GM19468 (cell line): ENCODE results near the gene EI24.
A peak's percentile ranks its signal among the peaks of the same experiment; 100 is the strongest.
"Not testable (repeated sequence)": the region's sequence is repeated elsewhere in the genome, so short reads cannot be mapped to it uniquely, and the experiment has no call there.

Experiments used
- ATAC-seq: cut with Tn5 transposase; IDR thresholded peaks from one replicate; pipeline ENCODE4 v1.9.1; 2021; ENCODE audit warnings: mild to moderate bottlenecking, moderate library complexity, moderate number of reproducible peaks; ENCODE audit not compliant: unreplicated experiment; ENCODE audit errors: extremely low read depth

EI24 gene

GRCh38 chr11:125568970-125569914 lies at the start of gene EI24:
Gene EI24, plus strand, starts transcription at chr11:125569477. Its CDS starts 3,051 bp downstream, at chr11:125572528.
- ATAC-seq = peak; percentile 99

DNA sequence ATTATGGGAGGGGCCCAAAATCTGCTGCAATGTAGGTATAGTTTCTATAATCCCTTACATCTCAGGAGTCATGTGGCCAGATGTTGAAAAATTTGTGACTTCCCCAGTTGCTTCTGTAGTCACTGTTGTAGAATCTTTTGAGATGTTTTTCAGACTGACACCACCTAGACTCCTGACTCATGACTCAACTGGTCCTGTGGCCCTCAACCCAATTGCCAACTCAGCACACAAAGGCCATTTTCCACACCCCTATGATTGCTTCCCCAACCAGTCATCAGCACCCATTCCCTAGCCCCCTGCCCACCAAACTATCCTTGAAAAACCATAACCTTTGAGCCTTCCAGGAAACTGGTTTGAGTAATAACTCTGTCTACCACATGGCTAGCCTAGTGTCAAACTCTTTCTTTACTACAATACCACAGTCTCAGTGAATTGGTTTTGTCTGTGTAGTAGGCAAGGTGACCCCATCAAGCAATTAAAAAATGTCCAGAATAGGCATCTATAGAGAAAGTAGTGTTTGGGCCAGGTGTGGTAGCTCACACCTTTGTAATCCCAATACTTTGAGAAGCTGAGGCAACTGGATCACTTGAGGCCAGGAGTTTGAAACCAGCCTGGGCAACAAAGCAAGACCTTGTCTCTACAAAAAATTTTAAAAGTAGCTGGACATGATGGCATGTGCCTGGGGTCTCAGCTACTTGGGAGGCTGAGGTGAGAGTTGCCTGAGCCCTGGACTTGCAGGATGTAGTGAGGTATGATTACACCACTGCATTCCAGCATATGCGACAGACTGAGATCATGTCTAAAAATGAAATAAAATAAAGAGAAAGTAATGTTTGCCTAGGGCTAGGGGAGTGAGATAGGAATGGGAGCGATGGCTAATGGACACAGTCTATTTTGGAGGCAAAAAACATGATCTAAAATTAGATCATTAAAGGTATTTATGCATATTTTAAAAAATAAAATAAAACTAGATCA lies 49.1 kb upstream of the EI24 start:
- ATAC-seq = no peak

GRCh38 chr11:125525303-125525702 lies 44.0 kb upstream of the EI24 start:
- no peak for ATAC-seq

- ATAC-seq = no peak
These were observed 36.6 kb upstream of the EI24 start for GRCh38 chr11:125532668-125533067.

GRCh38 chr11:125535585-125535984 lies 33.7 kb upstream of the EI24 start:
- no peak for ATAC-seq

- not testable (repeated sequence) for ATAC-seq
These were observed 32.4 kb upstream of the EI24 start for GRCh38 chr11:125536834-125537233.

DNA sequence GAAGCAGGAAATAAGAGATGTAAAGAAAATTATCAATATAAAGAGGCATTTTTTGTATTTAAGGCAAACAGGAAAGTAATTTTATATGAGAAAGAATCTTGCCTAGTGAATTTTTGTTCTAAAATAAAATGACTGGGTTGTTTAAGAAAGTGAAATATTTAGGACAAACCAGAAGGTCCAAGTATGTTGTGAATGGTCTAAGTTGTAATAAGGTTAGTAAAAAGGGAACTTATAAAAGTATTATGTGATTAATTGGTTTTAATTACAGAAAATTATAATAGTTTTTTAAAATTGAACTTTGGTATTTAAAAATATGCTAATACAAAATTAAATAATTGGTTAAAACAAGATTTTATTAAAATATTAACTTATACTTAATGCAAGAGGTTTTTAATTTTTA lies 26.6 kb upstream of the EI24 start:
- ATAC-seq = no peak

DNA sequence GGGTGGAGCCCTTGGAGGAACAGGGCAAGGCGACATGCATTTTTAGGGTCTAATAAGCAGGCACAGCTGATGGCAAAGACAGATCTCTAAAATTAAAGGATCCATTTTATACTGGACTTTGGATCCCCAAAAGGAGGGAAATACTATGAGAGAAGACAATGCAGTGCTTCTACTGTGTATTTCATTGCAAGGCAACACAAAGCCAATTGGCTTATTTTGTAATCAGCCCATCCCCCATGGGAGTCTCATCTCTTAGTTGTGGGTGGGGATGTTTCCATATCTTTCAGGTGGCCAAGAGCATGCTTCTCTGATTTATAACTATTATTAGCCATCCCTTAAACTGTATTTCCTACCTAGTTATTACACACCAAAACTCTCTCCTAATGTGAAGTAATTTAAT lies 18.5 kb upstream of the EI24 start:
- no peak for ATAC-seq

- no peak for ATAC-seq
These were observed 17.4 kb upstream of the EI24 start for GRCh38 chr11:125551835-125552342.

- ATAC-seq = no peak
These were observed 16.4 kb upstream of the EI24 start for GRCh38 chr11:125552927-125553326.

DNA sequence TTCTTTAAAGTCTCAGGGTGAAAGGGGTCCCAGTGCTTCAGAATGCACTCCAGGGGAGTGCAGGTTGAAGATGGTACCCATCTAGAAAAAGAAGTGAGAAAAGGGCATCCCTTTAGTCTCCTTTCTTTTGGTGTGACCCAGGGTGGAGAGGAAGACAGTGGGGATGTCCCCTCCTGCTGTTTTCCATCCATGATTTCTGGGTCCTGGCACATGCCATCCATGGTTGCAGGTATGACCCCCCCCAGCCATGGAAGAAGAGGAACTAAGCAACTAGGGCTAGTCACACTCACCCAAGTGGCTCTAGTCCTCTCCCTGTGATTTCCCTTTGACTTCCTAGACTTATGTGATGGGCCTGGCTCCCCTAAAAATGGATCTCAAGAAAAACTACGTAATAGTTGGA lies 15.9 kb upstream of the EI24 start:
- ATAC-seq = no peak

GRCh38 chr11:125554038-125554437 lies 15.2 kb upstream of the EI24 start:
- no peak for ATAC-seq

GRCh38 chr11:125559888-125560287 lies 9.4 kb upstream of the EI24 start:
- no peak for ATAC-seq

DNA sequence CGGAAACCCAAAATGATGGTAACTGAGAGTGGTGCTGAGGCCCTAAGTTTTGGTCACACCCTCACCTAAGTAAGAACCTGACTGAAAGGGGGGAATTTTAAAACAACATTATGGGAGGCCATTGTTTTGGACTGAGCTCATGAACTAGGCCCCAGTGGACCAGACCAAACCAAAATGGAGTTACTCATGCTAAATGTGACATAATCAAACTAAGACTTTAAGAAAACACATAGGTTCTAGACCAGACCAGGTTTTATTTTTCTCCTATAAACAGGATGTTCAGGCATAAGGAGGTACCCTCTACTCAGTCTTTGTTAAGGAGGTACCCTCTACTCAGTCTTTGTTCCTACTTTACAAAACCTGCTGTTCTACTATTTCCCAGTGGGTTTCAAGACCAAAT lies 7.4 kb upstream of the EI24 start:
- ATAC-seq = no peak

DNA sequence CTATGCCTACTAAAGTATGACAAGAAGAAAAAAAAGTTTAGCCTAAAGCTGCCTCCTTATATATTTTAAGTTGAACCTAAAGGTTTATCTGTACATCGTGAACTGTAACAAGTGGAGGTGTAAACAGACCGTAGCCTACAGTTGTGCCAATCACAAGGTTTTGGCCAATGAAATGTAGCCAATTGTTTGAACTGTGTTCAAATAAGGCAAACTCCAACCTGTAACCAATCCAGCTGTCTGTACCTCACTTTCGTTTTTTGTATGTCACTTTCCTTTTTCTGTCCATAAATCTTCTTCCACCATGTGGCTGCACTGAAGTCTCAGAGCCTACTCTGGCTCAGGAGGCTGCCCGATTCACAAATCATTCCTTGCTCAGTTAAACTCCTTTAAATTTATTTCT lies 6.8 kb upstream of the EI24 start:
- no peak for ATAC-seq

DNA sequence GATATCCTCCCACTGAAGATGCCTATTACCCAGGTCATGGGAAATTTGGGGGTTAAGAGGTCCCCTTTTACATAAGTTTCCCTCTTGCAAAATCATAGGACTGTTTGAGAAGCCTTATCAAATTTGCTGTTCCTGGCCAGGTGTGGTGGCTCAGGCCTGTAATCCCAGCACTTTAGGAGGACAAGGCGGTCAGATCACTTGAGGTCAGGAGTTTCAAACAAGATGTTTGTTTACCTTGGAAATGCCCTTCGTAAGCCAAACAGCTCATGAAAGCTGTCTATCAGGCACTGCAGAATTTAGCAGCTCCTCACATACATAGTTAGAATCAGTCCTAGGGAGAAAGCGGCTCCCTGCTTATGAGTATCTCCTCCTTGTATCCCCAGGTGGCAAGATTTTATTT lies 4.9 kb upstream of the EI24 start:
- no peak for ATAC-seq

- ATAC-seq = no peak
These were observed 3.0 kb upstream of the EI24 start for GRCh38 chr11:125566235-125566634.

DNA sequence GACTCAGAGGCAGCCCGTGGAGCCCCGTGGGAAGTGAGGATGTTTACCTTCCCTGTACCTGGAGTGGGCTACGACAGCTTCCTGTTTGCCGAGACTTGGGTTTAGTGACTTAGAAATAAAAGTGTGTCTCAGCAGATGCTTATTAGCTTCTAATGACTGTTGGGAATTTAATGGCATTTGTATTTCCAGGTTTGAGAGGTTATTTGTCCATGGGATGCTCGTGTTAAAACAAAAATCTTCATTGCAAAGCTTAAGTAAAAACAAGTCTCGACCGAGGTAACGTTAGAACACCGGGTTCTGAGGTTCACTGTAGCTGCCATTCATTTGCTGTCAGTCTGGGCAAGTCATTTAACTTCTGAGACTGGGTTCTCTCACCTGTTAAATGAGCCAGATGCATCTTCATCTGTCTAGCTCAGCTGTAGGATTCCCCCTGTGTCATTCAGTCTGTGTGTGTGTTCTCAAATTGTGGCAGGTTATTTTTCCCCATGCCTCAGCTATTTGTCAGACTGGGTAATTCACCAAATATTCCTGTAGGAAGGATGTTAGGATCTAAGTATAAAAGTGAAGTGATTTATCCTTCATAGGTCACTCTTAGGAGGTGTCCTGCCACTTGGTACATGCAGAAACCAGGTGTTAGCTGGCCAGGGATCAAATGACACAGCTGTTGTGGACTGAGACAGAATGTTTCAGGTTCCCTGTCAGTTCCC lies 791 bp downstream of the EI24 start:
- no peak for ATAC-seq

- ATAC-seq = no peak
These were observed 1.7 kb downstream of the EI24 start for GRCh38 chr11:125570952-125571351.

GRCh38 chr11:125572916-125573315 lies 3.6 kb downstream of the EI24 start:
- ATAC-seq = no peak
